ENCODE results near the gene CBFA2T2. TPM values are rescaled to one million over a fixed set of nuclear protein-coding genes. Genes with fewer than 3 reads are reported as not detected.
"Not testable (repeated sequence)": the region's sequence is repeated elsewhere in the genome, so short reads cannot be mapped to it uniquely, and the experiment has no call there.

CBFA2T2 gene
- total and polyA plus RNA-seq, 2 donors from 2014 or later, result 5.5 to 17.3 TPM

DNA sequence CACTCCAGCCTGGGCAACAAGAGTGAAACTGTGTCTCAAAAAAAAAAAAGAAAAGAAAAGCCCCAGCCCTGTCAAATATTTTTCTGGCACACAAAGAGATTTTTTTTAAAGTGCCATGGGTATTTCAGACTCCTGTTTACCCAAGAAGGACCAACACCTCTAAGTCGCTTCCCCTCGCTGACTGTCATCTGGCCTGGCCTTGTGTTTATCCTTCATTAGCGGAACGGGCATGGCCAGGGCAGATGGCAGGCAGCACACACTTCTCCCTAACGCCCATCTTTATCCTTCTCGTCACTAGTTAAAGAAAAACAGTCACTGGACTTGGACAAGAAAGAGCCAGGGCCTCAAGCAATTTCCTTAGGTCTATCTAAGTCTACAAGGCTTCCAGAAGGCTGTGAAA is 7.3 kb upstream of the CBFA2T2 start:
- intact Hi-C loops (cut with DNase I), result no loop called here
- no peak overlapping the region for H3K4me3 ChIP-seq (ENCODE audit: low read length in 3 of 3)
- no peaks in the 10 kb centered on the region for H3K27me3 ChIP-seq (ENCODE audit: control insufficient read depth, insufficient read depth, low read length)
- H3K4me1 ChIP-seq (ENCODE audit: control insufficient read depth in 2 of 3, insufficient read depth in 2 of 3, low read depth in 1 of 3, low read length in 3 of 3), result no peaks in the 10 kb centered on the region
- no peak overlapping the region for H3K9ac ChIP-seq (ENCODE audit: low read length in 3 of 3)
- no peak overlapping the region for H3K27ac ChIP-seq (ENCODE audit: low read depth in 2 of 2, low read length in 2 of 2)
- H3K9me3 ChIP-seq (ENCODE audit: control insufficient read depth in 2 of 3, insufficient read depth in 1 of 3, low read length in 3 of 3), result no peaks in the 10 kb centered on the region
- DNase-seq (peak in 2 of 5 donors; percentile 15 to 19), FAIRE-seq (no peak)
- TF ChIP-seq, protein P1, sequence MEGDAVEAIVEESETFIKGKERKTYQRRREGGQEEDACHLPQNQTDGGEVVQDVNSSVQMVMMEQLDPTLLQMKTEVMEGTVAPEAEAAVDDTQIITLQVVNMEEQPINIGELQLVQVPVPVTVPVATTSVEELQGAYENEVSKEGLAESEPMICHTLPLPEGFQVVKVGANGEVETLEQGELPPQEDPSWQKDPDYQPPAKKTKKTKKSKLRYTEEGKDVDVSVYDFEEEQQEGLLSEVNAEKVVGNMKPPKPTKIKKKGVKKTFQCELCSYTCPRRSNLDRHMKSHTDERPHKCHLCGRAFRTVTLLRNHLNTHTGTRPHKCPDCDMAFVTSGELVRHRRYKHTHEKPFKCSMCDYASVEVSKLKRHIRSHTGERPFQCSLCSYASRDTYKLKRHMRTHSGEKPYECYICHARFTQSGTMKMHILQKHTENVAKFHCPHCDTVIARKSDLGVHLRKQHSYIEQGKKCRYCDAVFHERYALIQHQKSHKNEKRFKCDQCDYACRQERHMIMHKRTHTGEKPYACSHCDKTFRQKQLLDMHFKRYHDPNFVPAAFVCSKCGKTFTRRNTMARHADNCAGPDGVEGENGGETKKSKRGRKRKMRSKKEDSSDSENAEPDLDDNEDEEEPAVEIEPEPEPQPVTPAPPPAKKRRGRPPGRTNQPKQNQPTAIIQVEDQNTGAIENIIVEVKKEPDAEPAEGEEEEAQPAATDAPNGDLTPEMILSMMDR (IDR thresholded peaks at IDR 0.05; ENCODE audit: borderline replicate concordance, extremely low read depth, insufficient read depth), result no peak
- H3K36me3 ChIP-seq (ENCODE audit: control insufficient read depth in 2 of 3, insufficient read depth in 3 of 3, low read length in 3 of 3), result no peaks in the 10 kb centered on the region

DNA sequence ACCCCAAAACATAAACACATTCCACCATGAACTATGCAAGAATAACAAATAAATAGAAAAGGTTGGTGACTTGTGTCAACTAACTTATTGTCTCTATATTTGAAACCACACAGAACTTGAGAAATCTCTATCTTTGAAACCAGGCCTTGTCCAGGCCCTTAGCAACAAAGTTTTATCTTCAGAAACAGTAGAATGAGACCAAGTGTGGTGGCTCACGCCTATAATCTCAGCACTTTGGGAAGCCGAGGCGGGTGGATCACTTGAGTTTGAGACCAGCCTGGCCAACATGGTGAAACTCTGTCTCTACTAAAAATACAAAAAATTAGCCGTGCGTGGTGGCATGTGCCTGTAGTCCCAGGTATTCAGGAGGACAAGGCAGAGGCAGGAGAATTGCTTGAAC is 6.7 kb upstream of the CBFA2T2 start:
- not testable (repeated sequence) for FAIRE-seq; H3K9me3 ChIP-seq (ENCODE audit: control insufficient read depth in 2 of 3, insufficient read depth in 1 of 3, low read length in 3 of 3)

DNA sequence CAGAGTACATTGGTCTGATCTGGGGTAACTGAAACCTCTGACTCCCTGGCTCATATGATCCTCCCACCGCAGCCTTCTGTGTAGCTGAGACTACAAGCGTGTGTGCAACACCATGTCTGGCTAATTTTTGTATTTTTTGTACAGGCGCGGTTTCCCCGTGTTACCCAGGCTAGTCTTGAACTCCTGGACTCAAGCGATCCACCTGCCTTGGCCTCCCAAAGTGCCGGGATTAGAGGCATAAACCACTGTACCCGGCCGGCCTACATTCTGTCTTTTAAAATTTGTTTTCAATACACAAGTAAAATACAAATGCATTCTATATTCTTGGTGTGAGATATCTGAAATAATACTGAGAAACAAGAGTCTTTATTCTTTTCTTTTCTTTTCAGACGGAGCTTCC is 1.7 kb upstream of the CBFA2T2 start:
- H3K9ac ChIP-seq (ENCODE audit: low read length in 3 of 3), result no peak overlapping the region
- H3K9me3 ChIP-seq (ENCODE audit: control insufficient read depth in 2 of 3, insufficient read depth in 1 of 3, low read length in 3 of 3), result no peaks in the 10 kb centered on the region
- FAIRE-seq, result no peak
- intact Hi-C loops (cut with DNase I), result no loop called here
- H3K4me3 ChIP-seq (ENCODE audit: low read length in 3 of 3), result no peak overlapping the region
- no peaks in the 10 kb centered on the region for H3K36me3 ChIP-seq (ENCODE audit: control insufficient read depth in 2 of 3, insufficient read depth in 3 of 3, low read length in 3 of 3)
- H3K27ac ChIP-seq (ENCODE audit: low read depth in 2 of 2, low read length in 2 of 2), result no peak overlapping the region
- no peaks in the 10 kb centered on the region for H3K27me3 ChIP-seq (ENCODE audit: control insufficient read depth, insufficient read depth, low read length)
- peaks cover 0 to 4% (median 0%) of the 10 kb centered on the region in 3 donors for H3K4me1 ChIP-seq (ENCODE audit: control insufficient read depth in 2 of 3, insufficient read depth in 2 of 3, low read depth in 1 of 3, low read length in 3 of 3)
- peak in 1 of 5 donors; percentile 5 for DNase-seq
- TF ChIP-seq, protein P1 (IDR thresholded peaks at IDR 0.05; ENCODE audit: borderline replicate concordance, extremely low read depth, insufficient read depth), result no peak

More for the DNA sequence above, 6.7 kb upstream of the CBFA2T2 start:
- H3K9ac ChIP-seq (ENCODE audit: low read length in 3 of 3); H3K4me1 ChIP-seq (ENCODE audit: control insufficient read depth in 2 of 3, insufficient read depth in 2 of 3, low read depth in 1 of 3, low read length in 3 of 3); H3K4me3 ChIP-seq (ENCODE audit: low read length in 3 of 3); H3K36me3 ChIP-seq (ENCODE audit: control insufficient read depth in 2 of 3, insufficient read depth in 3 of 3, low read length in 3 of 3); intact Hi-C loops (cut with DNase I); H3K27me3 ChIP-seq (ENCODE audit: control insufficient read depth, insufficient read depth, low read length); H3K27ac ChIP-seq (ENCODE audit: low read depth in 2 of 2, low read length in 2 of 2): not testable (repeated sequence)
- peak in 1 of 5 donors; percentile 12 for DNase-seq

DNA sequence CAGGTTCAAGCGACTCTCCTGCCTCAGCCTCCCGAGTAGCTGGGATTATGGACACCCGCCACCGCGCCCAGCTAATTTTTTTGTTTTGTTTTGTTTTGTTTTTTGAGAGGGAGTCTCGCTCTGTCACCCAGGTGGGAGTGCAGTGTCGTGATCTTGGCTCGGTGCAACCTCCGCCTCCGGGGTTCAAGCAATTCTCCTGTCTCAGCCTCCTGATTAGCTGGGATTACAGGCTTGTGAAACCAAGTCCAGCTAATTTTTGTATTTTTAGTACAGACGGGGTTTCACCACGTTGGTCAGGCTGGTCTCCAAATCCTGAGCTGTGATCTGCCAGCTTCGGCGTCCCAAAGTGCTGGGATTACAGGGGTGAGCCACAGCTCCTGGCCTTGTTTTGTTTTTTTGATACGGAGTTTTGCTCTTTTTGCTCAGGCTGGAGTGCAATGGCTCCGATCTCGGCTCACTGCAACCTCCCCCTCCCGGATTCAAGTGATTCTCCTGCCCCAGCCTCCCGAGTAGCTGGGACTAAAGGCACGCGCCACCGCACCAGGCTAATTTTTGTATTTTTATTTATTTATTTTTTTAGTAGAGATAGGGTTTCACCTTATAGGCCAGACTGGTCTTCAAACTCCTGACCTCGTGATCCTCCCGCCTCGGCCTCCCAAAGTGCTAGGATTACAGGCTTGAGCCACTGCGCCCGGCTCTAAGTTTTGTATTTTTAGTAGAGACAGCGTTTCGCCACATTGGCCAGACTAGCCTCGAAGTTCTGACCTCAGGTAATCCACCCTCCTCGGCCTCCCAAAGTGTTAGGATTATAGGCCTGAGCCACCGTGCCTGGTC is 1.0 kb upstream of the CBFA2T2 start:
- H3K9me3 ChIP-seq (ENCODE audit: control insufficient read depth in 2 of 3, insufficient read depth in 1 of 3, low read length in 3 of 3); H3K4me1 ChIP-seq (ENCODE audit: control insufficient read depth in 2 of 3, insufficient read depth in 2 of 3, low read depth in 1 of 3, low read length in 3 of 3); H3K27me3 ChIP-seq (ENCODE audit: control insufficient read depth, insufficient read depth, low read length); FAIRE-seq; H3K9ac ChIP-seq (ENCODE audit: low read length in 3 of 3); H3K36me3 ChIP-seq (ENCODE audit: control insufficient read depth in 2 of 3, insufficient read depth in 3 of 3, low read length in 3 of 3); intact Hi-C loops (cut with DNase I): not testable (repeated sequence)
- peak overlapping the region in 1 of 3 donors; percentile 79 for H3K4me3 ChIP-seq (ENCODE audit: low read length in 3 of 3)
- H3K27ac ChIP-seq (ENCODE audit: low read depth in 2 of 2, low read length in 2 of 2), result peak overlapping the region; percentile 98
- peak in 2 of 5 donors; percentile 58 to 63 for DNase-seq

Measured in kidney (tissue), 14 donors.